Eye (tissue), 1 donor: ENCODE measurements around the gene TRPM7.
A peak's percentile ranks its signal among the peaks of the same experiment; 100 is the strongest.
"Not testable (repeated sequence)": the region's sequence is repeated elsewhere in the genome, so short reads cannot be mapped to it uniquely, and the experiment has no call there.

Experiments
- DNase-seq: peaks from one replicate; pipeline ENCODE4 v3.0.0-alpha.2; 2015

TRPM7 gene

DNA sequence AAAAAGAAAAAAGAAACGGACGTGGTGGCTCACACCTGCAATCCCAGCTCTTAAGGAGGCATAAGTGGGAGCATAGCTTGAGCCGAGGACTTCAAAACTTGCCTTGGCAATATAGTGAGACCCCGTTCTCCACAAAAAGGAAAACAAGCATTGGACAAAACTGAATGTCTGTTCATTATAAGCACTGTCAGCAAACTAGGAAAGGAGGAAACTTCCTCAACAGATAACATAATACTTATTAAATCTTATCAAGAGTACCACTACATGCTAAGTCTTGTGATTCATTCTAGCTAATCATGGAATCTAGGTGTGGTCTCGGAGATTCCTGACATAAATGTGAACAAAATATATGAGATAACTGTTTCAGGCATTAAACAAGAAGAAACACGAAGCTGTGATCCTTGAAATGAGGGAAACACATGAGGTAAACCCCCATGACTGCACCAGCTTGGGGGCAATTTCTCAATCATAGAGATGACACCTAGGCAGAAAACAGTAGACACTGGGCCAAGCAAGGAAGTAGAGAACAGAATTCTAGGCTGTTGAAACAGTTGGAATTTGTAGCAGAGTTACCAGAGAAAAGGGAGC lies 33.3 kb downstream of the TRPM7 start:
- DNase-seq: no peak

DNA sequence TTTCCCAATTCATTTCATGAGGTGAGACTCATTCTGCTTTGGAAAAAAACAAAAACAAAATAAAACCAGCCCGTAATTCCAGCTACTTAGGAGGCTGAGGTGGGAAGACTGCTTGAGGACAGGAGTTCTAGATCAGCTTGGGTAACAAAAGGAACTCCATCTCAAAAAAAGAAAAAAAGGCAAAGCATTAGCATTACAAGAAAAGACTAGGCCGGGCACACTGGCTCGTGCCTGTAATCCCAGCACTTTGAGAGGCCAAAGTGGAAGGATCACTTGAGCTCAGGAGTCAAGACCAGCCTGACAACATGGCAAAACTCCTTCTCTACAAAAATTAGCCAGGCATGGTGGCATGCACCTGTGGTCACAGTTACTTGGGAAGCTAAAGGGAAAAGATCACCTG lies 33.9 kb downstream of the TRPM7 start:
- no peak for DNase-seq

DNA sequence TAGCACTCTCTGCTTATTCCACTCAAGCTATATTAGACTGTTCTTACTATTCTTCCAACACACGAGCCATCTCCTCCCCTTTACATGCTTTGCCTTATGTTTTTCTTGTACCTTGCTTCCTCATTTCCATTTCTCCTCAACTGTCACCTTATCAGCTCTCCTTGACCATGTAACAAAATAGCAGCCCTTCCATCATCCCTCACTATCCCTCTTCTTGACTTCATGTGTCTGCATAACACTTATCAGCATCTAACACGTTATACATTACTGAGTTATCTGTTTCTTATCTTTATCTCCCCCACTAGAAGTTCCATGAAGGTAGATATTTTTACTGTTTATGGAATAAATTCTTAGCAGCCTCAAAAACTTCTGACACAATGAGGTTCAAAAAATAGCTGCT lies 45.3 kb downstream of the TRPM7 start:
- DNase-seq: no peak

DNA sequence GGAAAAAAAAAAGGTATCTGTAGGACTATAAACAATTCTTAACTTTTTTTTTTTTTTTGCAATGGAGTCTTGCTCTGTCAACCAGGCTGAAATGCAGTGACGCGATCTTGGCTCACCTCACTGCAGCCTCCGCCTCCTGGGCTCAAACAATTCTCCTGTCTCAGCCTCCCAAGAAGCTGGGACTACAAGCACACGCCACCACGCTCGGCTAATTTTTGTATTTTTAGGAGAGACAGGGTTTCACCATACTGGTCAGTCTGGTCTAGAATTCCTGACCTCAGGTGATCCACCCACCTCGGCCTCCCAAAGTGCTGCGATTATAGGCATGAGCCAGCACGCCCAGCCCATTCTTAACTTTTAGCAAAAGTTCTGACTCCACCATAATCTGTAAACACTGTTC lies 50.5 kb downstream of the TRPM7 start:
- no peak for DNase-seq

DNA sequence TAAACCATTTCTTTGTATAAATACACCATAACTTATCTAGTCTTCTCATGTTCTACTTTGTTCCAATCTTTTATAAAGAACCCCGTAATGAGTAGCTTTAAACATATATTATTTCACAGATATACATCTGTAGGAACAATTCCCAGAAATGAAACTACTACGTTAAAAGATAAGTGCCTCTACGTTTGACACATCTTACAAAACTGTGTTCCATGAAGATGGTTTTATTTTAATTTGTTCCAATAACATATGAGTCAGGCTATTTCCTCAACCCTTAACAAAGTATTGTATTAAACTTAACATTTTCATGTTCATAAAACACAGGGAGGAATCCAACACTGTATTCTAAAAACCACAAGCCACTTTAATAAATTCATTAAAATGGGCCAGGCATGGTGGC lies 52.9 kb downstream of the TRPM7 start:
- no peak for DNase-seq

DNA sequence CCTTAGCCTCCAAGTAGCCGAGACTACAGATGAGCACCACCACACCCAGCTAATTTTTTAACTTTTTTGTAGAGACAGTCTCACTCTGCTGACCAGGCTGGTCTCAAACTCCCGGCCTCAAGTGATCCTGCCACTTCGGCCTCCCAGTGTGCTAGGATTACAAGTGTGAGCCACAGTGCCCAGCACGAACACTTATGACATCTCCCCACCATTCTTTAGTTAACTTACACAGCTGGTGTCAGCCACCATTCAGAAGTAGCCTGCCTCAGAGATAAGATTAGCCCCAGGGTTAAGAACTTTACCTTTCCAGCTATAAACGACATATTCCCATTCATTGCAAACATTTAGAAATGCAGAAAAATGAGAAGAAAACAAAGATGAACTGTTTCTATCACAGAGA lies 58.2 kb downstream of the TRPM7 start:
- no peak for DNase-seq

DNA sequence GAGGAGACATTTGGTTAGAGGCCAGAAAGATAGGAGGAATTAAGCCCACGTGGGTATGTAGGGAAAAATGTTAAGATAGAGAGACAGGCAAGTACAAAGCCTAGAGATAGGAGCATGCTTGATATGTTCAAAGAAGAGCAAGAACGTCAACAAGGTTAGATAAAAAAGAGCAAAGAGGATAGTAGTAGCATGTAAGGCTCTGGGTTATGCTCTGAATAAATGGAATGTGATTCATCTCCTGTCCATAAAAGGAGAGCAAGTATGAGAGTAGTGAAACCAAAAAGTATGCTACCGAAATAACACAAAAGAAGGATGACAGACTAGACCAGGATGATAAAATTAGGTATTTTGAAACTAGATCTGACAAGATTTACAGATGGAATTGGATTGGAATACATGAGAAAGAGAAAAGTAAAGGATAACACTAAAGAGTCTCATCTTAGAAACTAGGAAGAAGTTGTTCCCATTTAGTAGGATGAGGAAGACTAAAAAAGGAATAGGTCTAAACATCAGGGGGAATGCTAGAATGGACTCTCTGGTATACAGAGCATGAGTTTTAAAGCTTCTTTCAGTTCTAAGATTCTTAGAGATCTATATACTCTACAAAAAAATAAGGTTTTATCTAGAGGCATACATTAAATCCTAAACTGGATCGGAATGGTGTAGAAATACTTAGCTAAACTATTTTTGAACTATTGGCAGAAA lies 59.1 kb downstream of the TRPM7 start:
- DNase-seq: no peak

DNA sequence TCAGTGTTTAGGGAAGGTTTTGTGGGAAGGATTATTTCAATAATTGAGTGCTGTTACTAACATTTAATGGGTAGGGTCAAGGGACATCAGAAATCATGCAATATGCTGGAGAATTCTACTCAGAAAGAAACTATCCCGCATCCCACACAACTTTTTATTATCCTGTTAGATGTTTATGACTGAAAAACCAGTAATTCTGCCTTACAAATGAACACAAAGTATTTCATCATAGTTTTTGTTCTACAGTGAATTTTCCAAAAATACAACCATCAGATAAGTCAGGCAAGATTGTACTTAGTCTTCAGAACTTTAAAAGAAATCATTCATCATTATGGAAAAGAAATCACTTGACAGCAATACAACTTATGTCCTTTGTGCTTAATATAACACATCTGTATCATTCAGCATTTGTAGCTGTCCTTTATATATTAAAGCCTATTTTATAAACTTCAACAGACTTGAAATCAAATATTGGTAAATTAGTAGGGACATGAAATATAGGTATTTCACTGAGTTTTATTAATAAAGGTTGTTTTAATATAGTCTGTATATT lies 61.9 kb downstream of the TRPM7 start:
- DNase-seq: no peak

DNA sequence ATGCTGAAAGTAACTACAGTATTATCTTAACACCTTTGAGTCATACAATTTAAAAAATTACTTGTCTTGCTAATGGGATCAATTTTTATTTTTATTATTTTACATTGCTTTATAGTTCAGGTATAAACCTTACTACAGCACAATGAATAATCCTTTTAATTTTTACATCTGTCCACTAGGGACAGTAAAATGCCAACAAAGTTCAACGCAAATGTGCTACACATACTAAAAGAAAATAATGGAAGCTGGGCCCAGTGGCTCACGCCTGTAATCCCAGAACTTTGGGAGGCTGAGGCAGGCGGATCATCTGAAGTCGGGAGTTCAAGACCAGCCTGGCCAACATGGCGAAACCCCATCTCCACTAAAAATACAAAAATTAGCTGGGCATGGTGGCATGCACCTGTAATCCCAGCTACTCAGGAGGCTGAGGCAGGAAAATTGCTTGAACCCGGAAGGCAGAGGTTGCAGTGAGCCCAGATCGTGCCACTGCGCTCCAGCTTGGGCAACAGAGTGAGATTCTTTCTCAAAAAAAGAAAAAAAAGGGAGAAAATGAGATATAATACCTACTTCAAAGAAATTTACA lies 64.1 kb downstream of the TRPM7 start:
- peak; percentile 6 for DNase-seq

DNA sequence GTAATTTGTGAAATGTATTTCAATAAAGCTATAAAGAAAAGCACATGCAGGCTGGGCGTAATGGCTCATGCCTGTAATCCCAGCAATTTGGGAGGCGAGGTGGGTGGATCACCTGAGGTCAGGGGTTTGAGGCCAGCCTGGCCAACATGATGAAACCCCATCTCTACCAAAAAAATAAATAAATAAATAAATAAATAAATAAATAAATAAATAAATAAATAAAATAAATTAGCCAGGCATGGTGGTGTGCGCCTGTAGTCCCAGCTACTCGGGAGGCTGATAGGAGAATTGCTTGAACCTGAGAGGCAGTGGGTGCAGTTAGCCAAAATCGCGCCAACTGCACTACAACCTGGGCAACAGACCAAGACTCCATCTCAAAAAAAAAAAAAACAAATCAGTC lies 69.6 kb downstream of the TRPM7 start:
- not testable (repeated sequence) for DNase-seq

DNA sequence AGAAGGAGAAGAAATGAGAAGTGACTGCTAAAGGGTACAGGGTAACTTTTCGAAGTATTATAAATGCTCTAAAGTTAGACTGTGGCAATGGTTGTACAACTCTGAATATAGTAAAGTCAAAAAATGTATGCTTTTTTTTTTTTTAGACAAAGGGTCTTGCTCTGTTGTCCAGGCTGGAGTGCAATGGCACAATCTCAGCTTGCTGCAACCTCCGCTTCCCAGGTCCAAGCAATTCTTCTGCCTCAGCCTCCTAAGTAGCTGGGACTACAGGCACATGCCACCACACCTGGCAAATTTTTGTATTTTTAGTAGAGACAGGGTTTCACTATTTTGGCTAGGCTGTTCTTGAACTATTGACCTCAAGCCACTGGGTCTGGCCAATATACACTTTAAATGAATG lies 70.0 kb downstream of the TRPM7 start:
- DNase-seq: not testable (repeated sequence)

DNA sequence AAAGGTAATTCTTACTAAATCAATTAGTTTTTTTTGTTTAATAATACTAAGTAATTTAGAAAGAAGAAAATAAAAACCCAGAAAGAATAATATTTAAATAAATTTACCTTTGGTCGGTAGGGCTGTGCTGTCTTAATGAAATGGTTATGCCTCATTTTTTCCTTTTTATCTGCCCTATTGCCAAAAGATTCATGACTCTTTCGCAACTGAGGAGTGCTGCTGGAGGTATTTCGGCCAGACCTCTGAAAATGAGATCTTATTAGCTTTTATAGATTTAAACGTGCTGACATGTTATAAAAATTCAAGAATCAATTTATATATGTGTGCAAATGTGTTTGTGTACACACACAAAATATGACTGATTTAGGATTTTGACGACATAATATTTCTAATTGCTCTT lies 73.0 kb downstream of the TRPM7 start:
- no peak for DNase-seq

DNA sequence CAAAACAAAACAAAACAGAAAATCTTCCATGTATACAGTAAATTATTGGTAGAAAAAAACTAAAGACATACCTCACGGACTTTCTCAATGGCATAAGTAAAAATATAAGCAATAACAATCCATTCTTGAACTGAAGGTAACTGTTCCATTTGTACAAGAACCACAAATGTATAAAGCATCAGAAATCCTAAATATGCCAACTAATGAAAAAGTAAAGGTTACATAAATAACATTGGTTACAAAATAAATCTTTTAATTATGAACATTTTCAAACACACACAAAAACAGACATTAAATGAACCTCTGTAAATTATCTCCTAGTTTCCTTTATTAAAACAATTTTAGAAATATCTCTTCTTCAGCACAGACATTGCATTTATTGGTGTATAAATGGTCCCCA lies 79.5 kb downstream of the TRPM7 start:
- no peak for DNase-seq

DNA sequence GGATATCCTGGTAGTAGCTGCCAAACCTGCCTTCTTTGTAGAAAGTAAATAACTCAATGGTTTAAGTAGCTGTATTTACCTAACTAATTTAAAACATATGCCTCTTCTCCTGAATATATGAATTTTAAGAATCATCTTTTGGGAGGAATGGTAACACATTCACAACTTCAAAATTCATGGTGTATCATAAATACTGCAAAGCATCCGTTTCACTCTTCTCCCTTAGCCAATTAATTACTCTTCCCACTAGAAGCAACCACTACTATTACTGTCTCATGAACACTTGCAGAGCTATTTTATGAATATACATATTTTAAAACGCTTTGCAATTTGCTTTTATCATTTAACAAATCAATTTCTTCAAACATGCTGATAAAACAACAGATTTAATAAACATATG lies 81.1 kb downstream of the TRPM7 start:
- no peak for DNase-seq

DNA sequence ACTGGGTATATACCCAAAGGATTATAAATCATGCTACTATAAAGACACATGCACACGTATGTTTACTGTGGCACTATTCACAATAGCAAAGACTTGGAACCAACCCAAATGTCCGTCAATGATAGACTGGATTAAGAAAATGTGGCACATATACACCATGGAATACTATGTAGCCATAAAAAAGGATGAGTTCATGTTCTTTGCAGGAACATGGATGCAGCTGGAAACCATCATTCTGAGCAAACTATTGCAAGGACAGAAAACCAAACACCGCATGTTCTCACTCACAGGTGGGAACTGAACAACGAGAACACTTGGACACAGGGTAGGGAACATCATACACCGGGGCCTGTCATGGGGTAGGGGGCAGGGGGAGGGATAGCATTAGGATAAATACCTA lies 84.6 kb downstream of the TRPM7 start:
- not testable (repeated sequence) for DNase-seq

DNA sequence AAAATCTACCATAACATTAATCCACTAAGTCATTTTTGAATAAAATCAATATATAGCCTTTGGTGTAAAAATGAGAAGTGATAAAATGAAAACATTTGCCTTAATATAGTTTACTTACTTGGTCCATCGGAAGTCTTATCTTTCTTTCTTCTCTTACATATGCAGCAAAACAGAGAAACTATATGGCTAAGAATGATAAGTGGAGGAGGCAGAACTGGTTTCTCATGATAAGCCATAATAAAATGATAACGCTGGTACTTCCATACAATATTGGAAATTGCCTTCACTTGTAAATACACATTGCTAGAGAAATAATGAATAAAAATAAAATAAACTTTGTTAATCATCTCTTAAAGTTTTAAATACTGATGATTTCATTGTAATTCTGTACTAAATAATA lies 92.3 kb downstream of the TRPM7 start:
- DNase-seq: no peak

DNA sequence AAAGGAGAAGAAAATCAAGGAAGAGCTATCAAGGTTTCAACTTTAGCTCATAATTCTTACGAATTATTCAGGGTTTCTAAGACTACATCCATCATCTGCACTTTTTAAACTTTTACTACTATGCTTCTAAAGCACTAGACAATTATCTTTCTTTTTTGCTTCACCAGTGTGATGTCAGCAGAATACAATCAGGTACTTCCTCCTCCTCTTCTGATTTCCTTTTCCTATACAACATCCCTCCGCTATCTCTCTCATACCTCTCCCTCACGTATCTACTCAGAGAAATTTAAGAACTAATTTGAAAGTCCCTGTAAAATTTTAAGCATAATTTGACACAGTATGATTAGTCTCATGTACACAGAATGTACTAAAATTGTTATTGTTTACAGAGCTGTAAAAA lies 92.8 kb downstream of the TRPM7 start:
- DNase-seq: no peak

DNA sequence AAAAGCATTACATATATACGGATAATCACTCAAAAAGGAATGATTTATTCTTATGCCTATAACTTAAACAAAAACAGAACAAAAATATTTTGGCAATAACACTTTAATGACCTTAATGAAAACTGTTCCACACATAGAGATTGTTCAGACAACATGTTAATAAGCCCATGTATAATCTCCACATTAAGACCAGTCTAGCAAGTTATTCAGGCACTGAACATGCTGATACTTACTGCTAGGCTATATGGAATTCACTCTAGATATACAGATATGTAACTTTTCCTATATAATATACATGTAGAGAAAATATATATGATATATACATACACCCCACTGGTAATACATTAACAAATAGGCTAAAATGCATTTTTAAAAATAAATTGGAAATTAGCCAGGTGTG lies 96.3 kb downstream of the TRPM7 start:
- no peak for DNase-seq

DNA sequence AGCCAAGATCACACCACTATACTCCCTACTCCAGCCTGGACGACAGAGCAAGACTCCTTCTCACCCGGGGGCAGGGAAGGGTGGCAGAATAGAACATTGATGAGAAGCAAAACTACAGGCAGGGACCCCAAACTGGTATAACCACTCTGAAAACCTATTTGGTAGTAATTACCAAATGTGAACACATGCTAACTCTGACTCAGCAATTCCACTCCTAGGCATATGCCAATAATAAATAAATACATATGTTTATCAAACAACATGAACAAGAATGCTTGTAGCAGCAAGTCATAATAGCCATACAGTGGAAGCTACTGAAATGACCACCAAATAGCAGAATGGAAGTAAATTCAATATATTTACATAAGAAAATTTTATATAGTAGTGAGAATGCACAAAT lies 109.1 kb downstream of the TRPM7 start:
- DNase-seq: no peak

DNA sequence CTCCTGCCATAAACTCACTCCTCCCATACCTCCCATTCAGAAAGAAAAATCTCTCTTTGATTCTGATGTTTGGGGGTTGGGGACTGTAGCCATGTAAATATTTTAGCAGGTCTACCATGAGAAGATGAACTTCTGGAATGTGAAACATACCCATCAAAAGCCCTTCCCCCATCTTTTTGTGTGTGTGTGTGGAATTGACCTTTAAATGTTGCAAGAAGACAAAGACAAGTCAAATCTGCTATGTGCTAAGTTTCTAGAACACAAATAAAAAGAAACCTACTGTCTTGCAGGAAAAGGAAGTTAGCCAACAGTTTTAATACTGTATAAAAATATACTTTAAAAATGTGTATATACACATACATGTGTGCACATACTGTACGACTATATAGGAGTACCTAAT lies 110.4 kb downstream of the TRPM7 start:
- DNase-seq: no peak

DNA sequence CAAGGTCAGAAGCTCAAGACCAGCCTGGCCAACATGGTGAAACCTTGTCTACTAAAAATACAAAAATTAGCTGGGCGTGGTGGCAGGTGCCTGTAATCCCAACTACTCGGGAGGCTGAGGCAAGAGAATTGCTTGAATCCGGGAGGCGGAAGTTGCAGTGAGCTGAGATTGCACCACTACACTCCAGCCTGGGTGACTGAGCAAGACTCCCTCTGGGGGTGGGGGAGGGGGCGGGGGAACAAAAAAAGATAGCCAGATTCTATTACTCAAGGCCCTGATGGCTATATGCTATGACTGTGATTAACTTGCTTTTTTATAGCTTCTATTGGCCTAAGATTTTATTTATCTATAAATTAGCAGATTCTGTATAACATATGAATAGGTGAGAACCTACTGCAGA lies 112.8 kb downstream of the TRPM7 start:
- not testable (repeated sequence) for DNase-seq

DNA sequence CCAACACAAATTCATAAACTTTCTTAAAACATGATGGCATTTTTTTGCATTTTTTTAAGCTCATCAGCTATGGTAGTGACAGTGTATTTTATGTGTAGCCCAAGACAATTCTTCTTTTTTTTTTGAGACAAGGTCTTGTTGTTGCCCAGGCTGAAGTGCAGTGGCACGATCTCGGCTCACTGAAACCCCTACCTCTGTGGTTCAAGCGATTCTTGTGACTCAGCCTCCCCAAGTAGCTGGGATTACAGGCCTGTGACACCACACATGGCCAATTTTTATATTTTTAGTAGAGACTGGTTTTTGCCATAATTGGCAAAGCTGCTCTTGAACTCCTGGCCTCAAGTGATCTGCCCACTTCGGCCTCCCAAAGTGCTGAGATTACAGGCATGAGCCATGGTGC lies 122.8 kb downstream of the TRPM7 start:
- DNase-seq: no peak

DNA sequence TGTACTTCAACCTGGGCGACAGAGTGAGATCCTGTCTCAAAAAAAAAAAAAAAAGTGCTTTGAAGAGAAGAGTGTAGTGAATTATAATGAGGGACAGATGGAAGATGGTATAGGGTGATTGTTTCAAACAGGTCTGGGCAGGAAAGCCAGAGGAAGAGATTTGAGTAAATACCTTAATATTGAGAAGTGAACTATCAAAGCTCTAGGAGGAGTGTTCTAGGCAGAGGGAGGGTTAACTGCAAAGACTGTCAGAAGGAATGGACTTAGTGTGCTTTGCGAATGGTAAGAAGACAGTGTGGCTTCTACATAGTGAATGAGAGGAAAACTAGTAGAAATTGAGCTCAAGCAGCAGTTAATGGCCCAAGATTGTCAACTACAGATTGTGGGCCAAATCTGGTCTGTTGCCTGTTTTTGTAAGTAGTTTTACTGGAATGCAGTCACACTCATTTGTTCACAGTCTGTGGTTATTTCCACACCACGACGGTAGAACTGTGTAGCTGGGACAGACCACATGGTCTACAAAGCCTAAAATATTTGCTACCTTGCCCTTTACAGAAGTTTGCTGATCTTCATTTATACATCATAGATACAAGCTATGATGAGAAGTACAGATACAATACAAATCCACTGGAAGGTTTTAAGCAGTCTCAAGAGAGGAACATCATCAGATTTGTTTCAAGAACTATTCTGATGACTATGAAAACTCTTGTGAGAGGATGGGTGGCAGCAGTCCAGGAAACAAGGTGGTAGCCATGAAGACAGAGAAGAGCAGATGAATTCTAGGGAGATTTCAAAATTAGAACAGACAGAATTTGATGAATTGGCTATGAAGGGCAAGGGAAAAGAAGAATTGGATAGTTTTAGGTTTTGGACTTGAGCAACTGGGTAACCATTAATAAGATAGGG lies 123.6 kb downstream of the TRPM7 start:
- no peak for DNase-seq
